ENCODE results near the gene MIAT. TPM values are rescaled to one million over a fixed set of nuclear protein-coding genes. Genes with fewer than 3 reads are reported as not detected.

The MIAT gene
- total and polyA plus RNA-seq, 2 donors (not counting 1 experiment from before 2014, with no cell fraction given): 1.9 to 10.2 TPM

- peaks cover 6% of the 10 kb centered on the region for H3K4me1 ChIP-seq (ENCODE audit: control insufficient read depth, extremely low read depth, insufficient read depth, low read length)
- no peak for DNase-seq (ENCODE audit: low read depth in 2 of 2)
- H3K4me3 ChIP-seq (replicated peaks in 1 of 4; ENCODE audit: control extremely low read depth in 1 of 4, insufficient read depth in 1 of 4, low read depth in 3 of 4, low read length in 4 of 4): no peak overlapping the region
- H3K9ac ChIP-seq (ENCODE audit: insufficient read depth, low read length): no peak overlapping the region
- H3K9me3 ChIP-seq (ENCODE audit: control insufficient read depth, insufficient read depth, low read depth, low read length): no peaks in the 10 kb centered on the region
- no peak overlapping the region for H3K27ac ChIP-seq (ENCODE audit: insufficient read depth, low read length)
- H2AFZ ChIP-seq (ENCODE audit: low read length): no peak overlapping the region
- TF ChIP-seq EZH2 (IDR thresholded peaks at IDR 0.05; ENCODE audit: low read length, missing control alignments): no peak
- TF ChIP-seq CTCF (conservative IDR thresholded peaks at IDR 0.05 in 1 of 2, IDR thresholded peaks at IDR 0.05 in 1 of 2; ENCODE audit: low read depth in 1 of 2, low read length in 2 of 2): no peak
- H3K36me3 ChIP-seq (ENCODE audit: control insufficient read depth, insufficient read depth, low read length): no peaks in the 10 kb centered on the region
- no peak overlapping the region for H3K4me2 ChIP-seq (ENCODE audit: extremely low read depth, insufficient read depth, low read length)
- no peaks in the 10 kb centered on the region for H3K79me2 ChIP-seq (ENCODE audit: control insufficient read depth, insufficient read depth, low read length)
- no peaks in the 10 kb centered on the region for H3K27me3 ChIP-seq (ENCODE audit: control insufficient read depth, insufficient read depth, low read length)
- no peaks in the 10 kb centered on the region for H4K20me1 ChIP-seq (ENCODE audit: control insufficient read depth, extremely low read depth, insufficient read depth, low read length)
These were observed 28.2 kb downstream of the MIAT start for GRCh38 chr22:26685601-26686000.

GRCh38 chr22:26687439-26687838 lies 30.1 kb downstream of the MIAT start:
- no peaks in the 10 kb centered on the region for H3K4me1 ChIP-seq (ENCODE audit: control insufficient read depth, extremely low read depth, insufficient read depth, low read length)
- H2AFZ ChIP-seq (ENCODE audit: low read length): no peak overlapping the region
- no peaks in the 10 kb centered on the region for H3K36me3 ChIP-seq (ENCODE audit: control insufficient read depth, insufficient read depth, low read length)
- no peaks in the 10 kb centered on the region for H4K20me1 ChIP-seq (ENCODE audit: control insufficient read depth, extremely low read depth, insufficient read depth, low read length)
- no peak overlapping the region for H3K4me3 ChIP-seq (replicated peaks in 1 of 4; ENCODE audit: control extremely low read depth in 1 of 4, insufficient read depth in 1 of 4, low read depth in 3 of 4, low read length in 4 of 4)
- no peak for TF ChIP-seq EZH2 (IDR thresholded peaks at IDR 0.05; ENCODE audit: low read length, missing control alignments)
- no peak for TF ChIP-seq CTCF (conservative IDR thresholded peaks at IDR 0.05 in 1 of 2, IDR thresholded peaks at IDR 0.05 in 1 of 2; ENCODE audit: low read depth in 1 of 2, low read length in 2 of 2)
- H3K27ac ChIP-seq (ENCODE audit: insufficient read depth, low read length): no peak overlapping the region
- H3K27me3 ChIP-seq (ENCODE audit: control insufficient read depth, insufficient read depth, low read length): no peaks in the 10 kb centered on the region
- no peaks in the 10 kb centered on the region for H3K9me3 ChIP-seq (ENCODE audit: control insufficient read depth, insufficient read depth, low read depth, low read length)
- H3K79me2 ChIP-seq (ENCODE audit: control insufficient read depth, insufficient read depth, low read length): no peaks in the 10 kb centered on the region
- H3K9ac ChIP-seq (ENCODE audit: insufficient read depth, low read length): no peak overlapping the region
- no peak overlapping the region for H3K4me2 ChIP-seq (ENCODE audit: extremely low read depth, insufficient read depth, low read length)
- no peak for DNase-seq (ENCODE audit: low read depth in 2 of 2)

- no peak overlapping the region for H3K27ac ChIP-seq (ENCODE audit: insufficient read depth, low read length)
- H3K36me3 ChIP-seq (ENCODE audit: control insufficient read depth, insufficient read depth, low read length): no peaks in the 10 kb centered on the region
- TF ChIP-seq CTCF (conservative IDR thresholded peaks at IDR 0.05 in 1 of 2, IDR thresholded peaks at IDR 0.05 in 1 of 2; ENCODE audit: low read depth in 1 of 2, low read length in 2 of 2) (no peak), EZH2 (IDR thresholded peaks at IDR 0.05; ENCODE audit: low read length, missing control alignments) (no peak)
- no peak overlapping the region for H3K4me3 ChIP-seq (replicated peaks in 1 of 4; ENCODE audit: control extremely low read depth in 1 of 4, insufficient read depth in 1 of 4, low read depth in 3 of 4, low read length in 4 of 4)
- no peaks in the 10 kb centered on the region for H3K4me1 ChIP-seq (ENCODE audit: control insufficient read depth, extremely low read depth, insufficient read depth, low read length)
- no peak for DNase-seq (ENCODE audit: low read depth in 2 of 2)
- H3K27me3 ChIP-seq (ENCODE audit: control insufficient read depth, insufficient read depth, low read length): no peaks in the 10 kb centered on the region
- H2AFZ ChIP-seq (ENCODE audit: low read length): no peak overlapping the region
- H3K4me2 ChIP-seq (ENCODE audit: extremely low read depth, insufficient read depth, low read length): no peak overlapping the region
- H3K9me3 ChIP-seq (ENCODE audit: control insufficient read depth, insufficient read depth, low read depth, low read length): no peaks in the 10 kb centered on the region
- no peak overlapping the region for H3K9ac ChIP-seq (ENCODE audit: insufficient read depth, low read length)
- H3K79me2 ChIP-seq (ENCODE audit: control insufficient read depth, insufficient read depth, low read length): no peaks in the 10 kb centered on the region
- no peaks in the 10 kb centered on the region for H4K20me1 ChIP-seq (ENCODE audit: control insufficient read depth, extremely low read depth, insufficient read depth, low read length)
These were observed 32.3 kb downstream of the MIAT start for GRCh38 chr22:26689513-26690301.
